Panc1 (cell line): ENCODE results near the gene TMEM184A.

Experiments
- CTCF ChIP-seq: fragments of 450-650 bp; IDR thresholded peaks from 2 replicates; pipeline ENCODE4 v1.5.1; 2017; ENCODE audit warnings: mild to moderate bottlenecking
- POLR2AphosphoS5 ChIP-seq: IDR thresholded peaks from 2 replicates; pipeline ENCODE4 v1.6.1; 2012; ENCODE audit warnings: mild to moderate bottlenecking, low read depth, low read length, moderate library complexity
- REST ChIP-seq, 2 experiments: IDR thresholded peaks; 2 replicates each; pipeline ENCODE4 v1.6.1; 2011 to 2012; ENCODE audit warnings: low read depth in 2 of 2, control low read depth in 1 of 2, low read length in 1 of 2, mild to moderate bottlenecking in 1 of 2, moderate library complexity in 1 of 2; ENCODE audit not compliant: insufficient read depth in 1 of 2
- SIN3A ChIP-seq: IDR thresholded peaks from 2 replicates; pipeline ENCODE4 v1.6.1; 2012; ENCODE audit warnings: low read depth, mild to moderate bottlenecking, low read length, moderate library complexity, borderline replicate concordance; ENCODE audit not compliant: insufficient read depth

- no peak for TF ChIP-seq REST (IDR thresholded peaks at IDR 0.05; ENCODE audit: insufficient read depth in 1 of 2, low read depth in 2 of 2, low read length in 1 of 2)
- TF ChIP-seq CTCF, result no peak
- TF ChIP-seq POLR2AphosphoS5, result no peak
- no peak for TF ChIP-seq SIN3A
These were observed 47.6 kb upstream of the TMEM184A start for GRCh38 chr7:1603346-1604225.
